SK-N-SH (cell line): ENCODE results near the gene FAM151B. TPM values are rescaled to one million over a fixed set of nuclear protein-coding genes. Genes with fewer than 3 reads are reported as not detected.

Source experiments
- CTCF ChIA-PET: fragments of 300-600, 350-600 bp; formaldehyde crosslinking; extraction: SDS; loops from one replicate; lab custom pipeline; 2021; lab: Yijun Ruan, JAX
- POLR2A ChIA-PET: fragments of 350-600 bp; sonication (Branson Sonifier 250); formaldehyde crosslinking; extraction: SDS; loops from one replicate; lab custom pipeline; 2020; ENCODE audit warnings: antibody characterized with exemption, inconsistent platforms; lab: Yijun Ruan, JAX
- DNase-seq: peaks from one replicate; pipeline ENCODE4 v3.0.0; 2012
- H2AFZ ChIP-seq: fragments of 200-600 bp; sonication (generic); 2 replicates; pipeline ENCODE4 v1.8.1; 2016; ENCODE audit warnings: antibody characterized with exemption, mild to moderate bottlenecking, low read depth
- H3F3A ChIP-seq: fragments of 200-600 bp; sonication (generic); replicated peaks from 2 replicates; pipeline ENCODE3; 2016; ENCODE audit warnings: antibody characterized with exemption, mild to moderate bottlenecking; ENCODE audit not compliant: insufficient read depth
- H3K27ac ChIP-seq, 2 experiments: fragments of 200-500 bp in 1 of 2; fragments of 200-600 bp in 1 of 2; sonication (Bioruptor generic) in 1 of 2; sonication (generic), shearing (Covaris generic) in 1 of 2; 2 replicates each; pipeline versions ENCODE4 v1.5.1 to v1.6.1; 2014 to 2016; ENCODE audit warnings: low read depth in 2 of 2, inconsistent platforms in 1 of 2, low read length in 1 of 2, mild to moderate bottlenecking in 1 of 2, mixed read lengths in 1 of 2
- H3K27me3 ChIP-seq: fragments of 200-600 bp; sonication (generic), shearing (Covaris generic); 2 replicates; pipeline ENCODE4 v1.6.1; 2016; ENCODE audit warnings: mixed run types; ENCODE audit not compliant: insufficient read depth
- H3K36me3 ChIP-seq, 2 experiments: fragments of 200-500 bp in 1 of 2; fragments of 200-600 bp in 1 of 2; sonication (Bioruptor generic) in 1 of 2; sonication (generic) in 1 of 2; replicated peaks in 1 of 2; 2 replicates each; pipeline versions ENCODE3 to v1.5.1; 2014 to 2016; ENCODE audit warnings: low read length in 1 of 2, mild to moderate bottlenecking in 1 of 2; ENCODE audit not compliant: insufficient read depth in 2 of 2, control insufficient read depth in 1 of 2
- H3K4me1 ChIP-seq, 2 experiments: fragments of 200-500 bp in 1 of 2; fragments of 200-600 bp in 1 of 2; sonication (Bioruptor generic) in 1 of 2; sonication (generic), shearing (Covaris generic) in 1 of 2; 2 replicates each; pipeline versions ENCODE4 v1.5.1 to v1.6.1; 2014 to 2016; ENCODE audit warnings: low read depth in 1 of 2, low read length in 1 of 2, mixed run types in 1 of 2; ENCODE audit not compliant: insufficient read depth in 2 of 2, control insufficient read depth in 1 of 2
- H3K4me2 ChIP-seq: fragments of 200-600 bp; sonication (generic), shearing (Covaris generic); 2 replicates; pipeline ENCODE4 v1.6.1; 2017; ENCODE audit warnings: mixed run types
- H3K4me3 ChIP-seq, 2 experiments: fragments of 200-500 bp in 1 of 2; fragments of 200-600 bp in 1 of 2; sonication (Bioruptor generic) in 1 of 2; sonication (generic), shearing (Covaris generic) in 1 of 2; 2 replicates each; pipeline versions ENCODE4 v1.5.1 to v1.8.1; 2014 to 2016; ENCODE audit warnings: low read depth in 2 of 2, inconsistent platforms in 1 of 2, low read length in 1 of 2, mild to moderate bottlenecking in 1 of 2, mixed read lengths in 1 of 2, moderate library complexity in 1 of 2
- H3K79me2 ChIP-seq: fragments of 200-600 bp; sonication (generic); 2 replicates; pipeline ENCODE4 v1.8.1; 2017; ENCODE audit warnings: mild to moderate bottlenecking; ENCODE audit not compliant: insufficient read depth
- H3K9ac ChIP-seq: fragments of 200-600 bp; sonication (generic); 2 replicates; pipeline ENCODE4 v1.6.1; 2017; ENCODE audit warnings: mixed run types
- H3K9me2 ChIP-seq: fragments of 200-600 bp; sonication (generic); 2 replicates; pipeline ENCODE4 v1.6.1; 2017; ENCODE audit warnings: mixed run types
- H3K9me3 ChIP-seq: fragments of 200-600 bp; sonication (generic); 2 replicates; pipeline ENCODE4 v1.6.1; 2017; ENCODE audit warnings: mixed run types, mild to moderate bottlenecking, moderate library complexity
- H4K20me1 ChIP-seq: fragments of 200-600 bp; sonication (generic); 2 replicates; pipeline ENCODE4 v1.6.1; 2017; ENCODE audit warnings: mild to moderate bottlenecking, mixed run types; ENCODE audit not compliant: insufficient read depth
- ELF1 ChIP-seq: IDR thresholded peaks from 2 replicates; pipeline ENCODE4 v1.4.0; 2012
- EP300 ChIP-seq, 2 experiments: IDR thresholded peaks; 2 replicates each; pipeline versions ENCODE4 v1.4.0 to v1.6.1; 2012; ENCODE audit warnings: borderline replicate concordance in 1 of 2, low read depth in 1 of 2, low read length in 1 of 2
- GABPA ChIP-seq: IDR thresholded peaks from 2 replicates; pipeline ENCODE4 v1.4.0; 2012; ENCODE audit warnings: low read depth, mild to moderate bottlenecking
- GATA2 ChIP-seq: sonication (generic); formaldehyde crosslinking; IDR thresholded peaks from 2 replicates; pipeline ENCODE4 v1.5.0; 2020; ENCODE audit warnings: mild to moderate bottlenecking, missing genetic modification reagents
- JUND ChIP-seq: IDR thresholded peaks from 2 replicates; pipeline ENCODE4 v1.4.0; 2012
- RAD21 ChIP-seq: IDR thresholded peaks from 2 replicates; pipeline ENCODE4 v1.6.1; 2012; ENCODE audit warnings: mild to moderate bottlenecking, low read length
- RCOR1 ChIP-seq: fragments of 150-350 bp; IDR thresholded peaks from 2 replicates; pipeline ENCODE4 v1.6.1; 2017; ENCODE audit warnings: antibody characterized with exemption, low read length
- SIN3A ChIP-seq: IDR thresholded peaks from 2 replicates; pipeline ENCODE4 v1.6.1; 2012; ENCODE audit warnings: low read depth, mild to moderate bottlenecking, low read length, moderate library complexity, borderline replicate concordance
- WGBS: methylation state at CpG from one replicate; pipeline ENCODE4 v1.1.6; 2017; ENCODE audit warnings: low lambda C conversion rate; 5-methylcytosine and 5-hydroxymethylcytosine counted together
- polyA plus RNA-seq, 3 experiments: library from polyadenylated mRNA; depleted of rRNA; stranded (reverse); fragments of >200 nt; gene quantifications; 2 replicates each; pipeline ENCODE4 v1.2.3, GENCODE V29; 2012
- TF ChIP-seq, protein P1 (sequence below): fragments of 150-350 bp; IDR thresholded peaks from 2 replicates; pipeline ENCODE4 v1.6.1; 2016; ENCODE audit warnings: mild to moderate bottlenecking, low read depth, low read length
- TF ChIP-seq, protein P2 (sequence below): IDR thresholded peaks from 2 replicates; pipeline ENCODE4 v1.4.0; 2012; ENCODE audit warnings: low read depth, borderline replicate concordance

The FAM151B gene
- polyA plus RNA-seq, 1 of the 3 experiments (the other 2 are of a cell fraction): 1.2 TPM

- CTCF ChIA-PET: no interaction called here
- no peaks in the 10 kb centered on the region for H3K9me3 ChIP-seq
- no peak for DNase-seq
Observed at GRCh38 chr5:80442742-80443141, 45.2 kb upstream of the FAM151B start.

GRCh38 chr5:80453366-80453765 lies 34.5 kb upstream of the FAM151B start:
- peak; percentile 16 for DNase-seq
- Histone ChIP-seq H3F3A (peaks cover 3% of the 10 kb centered on the region), H3K9ac (no peak overlapping the region), H4K20me1 (no peaks in the 10 kb centered on the region), H3K27me3 (no peaks in the 10 kb centered on the region), H3K79me2 (no peaks in the 10 kb centered on the region), H3K9me3 (no peaks in the 10 kb centered on the region), H3K4me1 (peaks cover 0 to 2% of the 10 kb centered on the region in 2 experiments; a peak in 1 of 4 replicates), H3K9me2 (no peaks in the 10 kb centered on the region), H3K27ac (no peak overlapping the region), H3K36me3 (peaks cover 66 to 78% of the 10 kb centered on the region in 2 experiments), H3K4me2 (no peak overlapping the region), H3K4me3 (no peak overlapping the region), H2AFZ (no peak overlapping the region)
- POLR2A ChIA-PET: no interaction called here
- TF ChIP-seq GATA2 (CRISPR knock-in tag) (no peak), RCOR1 (peak; percentile 56; the same call in 1 of the 2 replicates)
- 85% methylated on average over 2 of the region's 2 CpGs for WGBS
- CTCF ChIA-PET: interaction anchor here (0.9 to 1.3 kb wide), 4 partner anchors 12 to 41 kb away, joined by 3 to 4 read pairs (median 3); no protein-coding TSS in a partner anchor

More at GRCh38 chr5:80442742-80443141, 45.2 kb upstream of the FAM151B start:
- Histone ChIP-seq H3K27ac (no peak overlapping the region), H3K36me3 (peaks cover 51 to 74% of the 10 kb centered on the region in 2 experiments), H3F3A (no peaks in the 10 kb centered on the region), H3K4me3 (no peak overlapping the region), H3K4me1 (no peaks in the 10 kb centered on the region), H4K20me1 (no peaks in the 10 kb centered on the region), H3K4me2 (no peak overlapping the region), H3K9me2 (no peaks in the 10 kb centered on the region), H3K79me2 (no peaks in the 10 kb centered on the region), H2AFZ (no peak overlapping the region), H3K27me3 (no peaks in the 10 kb centered on the region), H3K9ac (no peak overlapping the region)
- POLR2A ChIA-PET: no interaction called here
- TF ChIP-seq EP300 (IDR thresholded peaks at IDR 0.05; ENCODE audit: borderline replicate concordance in 1 of 2, low read depth in 1 of 2, low read length in 1 of 2) (no peak), JUND (no peak), SIN3A (no peak), ELF1 (no peak), RAD21 (no peak), GABPA (no peak)
- TF ChIP-seq, protein P1, sequence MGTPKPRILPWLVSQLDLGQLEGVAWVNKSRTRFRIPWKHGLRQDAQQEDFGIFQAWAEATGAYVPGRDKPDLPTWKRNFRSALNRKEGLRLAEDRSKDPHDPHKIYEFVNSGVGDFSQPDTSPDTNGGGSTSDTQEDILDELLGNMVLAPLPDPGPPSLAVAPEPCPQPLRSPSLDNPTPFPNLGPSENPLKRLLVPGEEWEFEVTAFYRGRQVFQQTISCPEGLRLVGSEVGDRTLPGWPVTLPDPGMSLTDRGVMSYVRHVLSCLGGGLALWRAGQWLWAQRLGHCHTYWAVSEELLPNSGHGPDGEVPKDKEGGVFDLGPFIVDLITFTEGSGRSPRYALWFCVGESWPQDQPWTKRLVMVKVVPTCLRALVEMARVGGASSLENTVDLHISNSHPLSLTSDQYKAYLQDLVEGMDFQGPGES: no peak
- TF ChIP-seq, protein P2, sequence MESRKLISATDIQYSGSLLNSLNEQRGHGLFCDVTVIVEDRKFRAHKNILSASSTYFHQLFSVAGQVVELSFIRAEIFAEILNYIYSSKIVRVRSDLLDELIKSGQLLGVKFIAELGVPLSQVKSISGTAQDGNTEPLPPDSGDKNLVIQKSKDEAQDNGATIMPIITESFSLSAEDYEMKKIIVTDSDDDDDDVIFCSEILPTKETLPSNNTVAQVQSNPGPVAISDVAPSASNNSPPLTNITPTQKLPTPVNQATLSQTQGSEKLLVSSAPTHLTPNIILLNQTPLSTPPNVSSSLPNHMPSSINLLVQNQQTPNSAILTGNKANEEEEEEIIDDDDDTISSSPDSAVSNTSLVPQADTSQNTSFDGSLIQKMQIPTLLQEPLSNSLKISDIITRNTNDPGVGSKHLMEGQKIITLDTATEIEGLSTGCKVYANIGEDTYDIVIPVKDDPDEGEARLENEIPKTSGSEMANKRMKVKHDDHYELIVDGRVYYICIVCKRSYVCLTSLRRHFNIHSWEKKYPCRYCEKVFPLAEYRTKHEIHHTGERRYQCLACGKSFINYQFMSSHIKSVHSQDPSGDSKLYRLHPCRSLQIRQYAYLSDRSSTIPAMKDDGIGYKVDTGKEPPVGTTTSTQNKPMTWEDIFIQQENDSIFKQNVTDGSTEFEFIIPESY: no peak
